WTC11 (cell line): ENCODE results near the gene IQCF2. TPM values are rescaled to one million over a fixed set of nuclear protein-coding genes. Genes with fewer than 3 reads are reported as not detected.

Experiments used
- ATAC-seq: fragments of 200-7000 bp; cut with Tn5 transposase; 2 replicates; pipeline ENCODE4 v1.10.0; 2021; ENCODE audit warnings: mild to moderate bottlenecking, moderate library complexity
- CTCF ChIA-PET: fragments of 300-600 bp; sonication (Branson Sonifier 250); formaldehyde crosslinking; loops from one replicate; lab custom pipeline; 2021; ENCODE audit warnings: antibody characterized with exemption; lab: Charles Lee
- POLR2A ChIA-PET: fragments of 350-600 bp; sonication (Branson Sonifier 250); formaldehyde crosslinking; loops from one replicate; lab custom pipeline; 2021; ENCODE audit warnings: antibody characterized with exemption; lab: Charles Lee
- DNase-seq: peaks from one replicate; pipeline ENCODE4 v3.0.0; 2021; ENCODE audit warnings: low spot score
- H3K27ac Mint-ChIP-seq: 2 replicates; pipeline ENCODE4 v1.8.0; 2021; ENCODE audit warnings: mixed read lengths
- H3K27me3 Mint-ChIP-seq: 2 replicates; pipeline ENCODE4 v1.8.0; 2021; ENCODE audit warnings: low read depth, mild to moderate bottlenecking, moderate library complexity, mixed read lengths
- H3K36me3 Mint-ChIP-seq: 2 replicates; pipeline ENCODE4 v1.8.0; 2021; ENCODE audit warnings: mixed read lengths
- H3K4me1 Mint-ChIP-seq: 2 replicates; pipeline ENCODE4 v1.8.0; 2022; ENCODE audit warnings: mixed read lengths
- H3K4me3 Mint-ChIP-seq: 2 replicates; pipeline ENCODE4 v1.8.0; 2021; ENCODE audit warnings: mild to moderate bottlenecking, moderate library complexity, mixed read lengths
- H3K9me3 Mint-ChIP-seq: 2 replicates; pipeline ENCODE4 v1.8.0; 2021; ENCODE audit warnings: mixed read lengths
- AR ChIP-seq: fragments of 250-450 bp; sonication (Bioruptor Pico); IDR thresholded peaks from 2 replicates; pipeline ENCODE4 v1.9.0; 2021; ENCODE audit warnings: mild to moderate bottlenecking
- ARID4B ChIP-seq: sonication (generic); formaldehyde crosslinking; IDR thresholded peaks from 2 replicates; pipeline ENCODE4 v1.8.0; 2023; ENCODE audit warnings: missing genetic modification reagents, mild to moderate bottlenecking, borderline replicate concordance
- CREM ChIP-seq: sonication (generic); formaldehyde crosslinking; IDR thresholded peaks from 2 replicates; pipeline ENCODE4 v1.8.1; 2022; ENCODE audit warnings: mild to moderate bottlenecking, missing genetic modification reagents, moderate library complexity
- E2F1 ChIP-seq: sonication (generic); formaldehyde crosslinking; IDR thresholded peaks from 2 replicates; pipeline ENCODE4 v1.8.0; 2022; ENCODE audit warnings: mild to moderate bottlenecking, missing genetic modification reagents
- ELF4 ChIP-seq: sonication (generic); formaldehyde crosslinking; IDR thresholded peaks from 2 replicates; pipeline ENCODE4 v1.8.1; 2022; ENCODE audit warnings: low read depth, mild to moderate bottlenecking, moderate library complexity, missing genetic modification reagents
- FOXJ3 ChIP-seq: sonication (generic); formaldehyde crosslinking; IDR thresholded peaks from 2 replicates; pipeline ENCODE4 v1.9.0; 2021; ENCODE audit warnings: missing genetic modification reagents, mild to moderate bottlenecking, borderline replicate concordance
- GRHL2 ChIP-seq: fragments of 250-450 bp; sonication (Bioruptor Pico); IDR thresholded peaks from 2 replicates; pipeline ENCODE4 v1.8.0; 2022; ENCODE audit warnings: mild to moderate bottlenecking, moderate library complexity; ENCODE audit not compliant: insufficient replicate concordance, severe bottlenecking
- HMGA2 ChIP-seq: fragments of 250-450 bp; sonication (Bioruptor Pico); IDR thresholded peaks from 2 replicates; pipeline ENCODE4 v1.4.0; 2021; ENCODE audit warnings: mild to moderate bottlenecking, moderate library complexity
- JAZF1 ChIP-seq: fragments of 250-450 bp; sonication (Bioruptor Pico); IDR thresholded peaks from 2 replicates; pipeline ENCODE4 v1.9.0; 2021; ENCODE audit warnings: moderate library complexity, mild to moderate bottlenecking, inconsistent platforms
- JUN ChIP-seq: sonication (generic); formaldehyde crosslinking; IDR thresholded peaks from 2 replicates; pipeline ENCODE4 v1.8.0; 2023; ENCODE audit warnings: mild to moderate bottlenecking, missing genetic modification reagents
- MLX ChIP-seq: sonication (generic); formaldehyde crosslinking; IDR thresholded peaks from 2 replicates; pipeline ENCODE4 v1.8.1; 2023; ENCODE audit warnings: mild to moderate bottlenecking, missing genetic modification reagents, moderate library complexity
- RORB ChIP-seq: fragments of 250-450 bp; sonication (Bioruptor Pico); IDR thresholded peaks from 2 replicates; pipeline ENCODE4 v1.9.0; 2021; ENCODE audit warnings: mild to moderate bottlenecking
- SMAD3 ChIP-seq: sonication (generic); formaldehyde crosslinking; IDR thresholded peaks from 2 replicates; pipeline ENCODE4 v1.8.0; 2022; ENCODE audit warnings: missing genetic modification reagents, mild to moderate bottlenecking, borderline replicate concordance
- SOX15 ChIP-seq: fragments of 250-450 bp; sonication (Bioruptor Pico); IDR thresholded peaks from 2 replicates; pipeline ENCODE4 v1.9.0; 2021; ENCODE audit warnings: mild to moderate bottlenecking
- SP1 ChIP-seq: sonication (generic); formaldehyde crosslinking; conservative IDR thresholded peaks from 2 replicates; pipeline ENCODE4 v1.8.1; 2022; ENCODE audit warnings: missing genetic modification reagents
- TEAD4 ChIP-seq: sonication (generic); formaldehyde crosslinking; IDR thresholded peaks from 2 replicates; pipeline ENCODE4 v1.8.0; 2022; ENCODE audit warnings: mild to moderate bottlenecking, missing genetic modification reagents
- ZBTB21 ChIP-seq: sonication (generic); formaldehyde crosslinking; IDR thresholded peaks from 2 replicates; pipeline ENCODE4 v1.8.1; 2023; ENCODE audit warnings: mild to moderate bottlenecking, missing genetic modification reagents, borderline replicate concordance
- ZMAT4 ChIP-seq: fragments of 250-450 bp; sonication (Bioruptor Pico); IDR thresholded peaks from 2 replicates; pipeline ENCODE4 v1.9.0; 2021; ENCODE audit warnings: mild to moderate bottlenecking
- ZNF416 ChIP-seq: fragments of 250-450 bp; sonication (Bioruptor Pico); IDR thresholded peaks from 2 replicates; pipeline ENCODE4 v1.9.0; 2021; ENCODE audit warnings: mild to moderate bottlenecking, inconsistent platforms
- ZNF512 ChIP-seq: sonication (generic); formaldehyde crosslinking; IDR thresholded peaks from 2 replicates; pipeline ENCODE4 v1.8.1; 2022; ENCODE audit warnings: missing genetic modification reagents, borderline replicate concordance
- ZSCAN18 ChIP-seq: fragments of 250-450 bp; sonication (Bioruptor Pico); IDR thresholded peaks from 2 replicates; pipeline ENCODE4 v2.1.2; 2022; ENCODE audit warnings: mild to moderate bottlenecking, moderate library complexity
- total RNA-seq: library from RNA; stranded (reverse); gene quantifications from 3 replicates; pipeline ENCODE4 v1.2.3, GENCODE V29; 2021

Gene IQCF2
- total RNA-seq, 1 experiment from 2014 or later: not detected

GRCh38 chr3:51873253-51873766 is 11.9 kb downstream of the IQCF2 start (continued):
- TF ChIP-seq AR (no peak), SMAD3 (CRISPR knock-in tag) (no peak)

GRCh38 chr3:51873876-51874275 is 12.5 kb downstream of the IQCF2 start:
- no peak overlapping the region for H3K4me3 Mint-ChIP-seq
- no peak for DNase-seq
- peaks cover 3% of the 10 kb centered on the region; the same call in 1 of the 2 replicates for H3K9me3 Mint-ChIP-seq
- POLR2A ChIA-PET: no interaction called here
- H3K27ac Mint-ChIP-seq: no peak overlapping the region
- H3K4me1 Mint-ChIP-seq: peaks cover 8% of the 10 kb centered on the region; the same call in 1 of the 2 replicates
- TF ChIP-seq ARID4B (CRISPR knock-in tag): no peak
- TF ChIP-seq ELF4 (CRISPR knock-in tag): no peak
- no peak for TF ChIP-seq ZMAT4 (CRISPR knock-in tag)
- no peak for TF ChIP-seq FOXJ3 (CRISPR knock-in tag)
- TF ChIP-seq E2F1 (CRISPR knock-in tag): no peak
- TF ChIP-seq MLX (CRISPR knock-in tag): no peak
- TF ChIP-seq ZBTB21: no peak
- no peak for TF ChIP-seq GRHL2
- no peak for TF ChIP-seq HMGA2 (CRISPR knock-in tag)
- TF ChIP-seq TEAD4: no peak
- no peak for TF ChIP-seq RORB (CRISPR knock-in tag)
- TF ChIP-seq SOX15 (CRISPR knock-in tag): no peak
- TF ChIP-seq SP1: no peak
- no peak for TF ChIP-seq JAZF1 (CRISPR knock-in tag)
- no peak for TF ChIP-seq JUN (CRISPR knock-in tag)
- no peak for TF ChIP-seq ZNF512 (CRISPR knock-in tag)
- no peak for TF ChIP-seq ZSCAN18 (CRISPR knock-in tag)
- no peak for TF ChIP-seq ZNF416
- TF ChIP-seq CREM (CRISPR knock-in tag): no peak
- TF ChIP-seq, all 79 proteins: peak for 0
- Mint-ChIP-seq H3K36me3 (no peaks in the 10 kb centered on the region), H3K27me3 (no peaks in the 10 kb centered on the region; the same call in 1 of the 2 replicates)
- ATAC-seq: no peak
- CTCF ChIA-PET: interaction anchor here (1.3 to 1.9 kb wide), 2 partner anchors 54 to 155 kb away, joined by 4 to 11 read pairs; no protein-coding TSS in a partner anchor
